Sigmoid colon (tissue), 7 donors: ENCODE results near the gene OTP. TPM values are rescaled to one million over a fixed set of nuclear protein-coding genes. Genes with fewer than 3 reads are reported as not detected.

ENCODE experiments used
- DNase-seq: peaks from one replicate; pipeline ENCODE4 v3.0.0-alpha.2; 2019
- H3K27ac ChIP-seq, 4 donors: fragments of 200-600 bp; sonication (generic); one replicate each; pipeline ENCODE4 v1.5.1; 2016 to 2019; ENCODE audit warnings: mild to moderate bottlenecking in 1 of 4
- H3K27me3 ChIP-seq, 3 donors: fragments of 200-600 bp; sonication (generic); one replicate each; pipeline ENCODE4 v1.5.1; 2019; ENCODE audit warnings: mild to moderate bottlenecking in 1 of 3
- H3K36me3 ChIP-seq, 4 donors: fragments of 200-600 bp; sonication (generic); one replicate each; pipeline ENCODE4 v1.5.1; 2016 to 2019
- H3K4me1 ChIP-seq, 4 donors: fragments of 200-600 bp; sonication (generic); one replicate each; pipeline ENCODE4 v1.5.1; 2017 to 2019
- H3K4me3 ChIP-seq, 4 donors: fragments of 200-600 bp; sonication (generic); one replicate each; pipeline ENCODE4 v1.5.1; 2017 to 2019; ENCODE audit warnings: mild to moderate bottlenecking in 2 of 4, moderate library complexity in 1 of 4
- H3K9me3 ChIP-seq, 4 donors: fragments of 200-600 bp in 3 of 4; sonication (generic) in 3 of 4; one replicate each; pipeline versions ENCODE4 v1.5.1 to v1.6.1; 2013 to 2019
- CTCF ChIP-seq, 4 experiments: fragments of 450-650 bp in 3 of 4; fragments of 200-600 bp in 1 of 4; IDR thresholded peaks; one replicate each; pipeline ENCODE4 v1.5.1; 2016 to 2019; ENCODE audit warnings: antibody characterized with exemption in 4 of 4, mild to moderate bottlenecking in 3 of 4, moderate library complexity in 2 of 4
- EP300 ChIP-seq, 4 donors: sonication (generic); formaldehyde crosslinking; IDR thresholded peaks; one replicate each; pipeline ENCODE4 v1.6.1; 2017; ENCODE audit warnings: antibody characterized with exemption in 4 of 4
- POLR2A ChIP-seq, 2 donors: fragments of 450-650 bp; IDR thresholded peaks; one replicate each; pipeline ENCODE4 v1.6.1; 2016; ENCODE audit warnings: antibody characterized with exemption in 2 of 2, mild to moderate bottlenecking in 2 of 2, moderate library complexity in 2 of 2
- POLR2AphosphoS5 ChIP-seq, 4 donors: sonication (generic); formaldehyde crosslinking; IDR thresholded peaks; one replicate each; pipeline ENCODE4 v1.6.1; 2017; ENCODE audit warnings: antibody characterized with exemption in 4 of 4
- WGBS, 2 donors: extraction: QIAGEN DNeasy Blood & Tissue Kit; methylation state at CpG; one replicate each; pipeline ENCODE4 v1.1.7; 2013; 5-methylcytosine and 5-hydroxymethylcytosine counted together
- intact Hi-C: fragments of 100-400 bp; cut with DNase I; formaldehyde crosslinking; loops from one replicate; pipeline ENCODE4 v1.15.1; 2023
- polyA plus RNA-seq, 3 donors: library from polyadenylated mRNA; stranded (reverse); fragments of 200-250 nt; gene quantifications; one replicate each; pipeline ENCODE4 v1.2.3, GENCODE V29; 2013
- total RNA-seq, 4 donors: library from RNA; depleted of rRNA; stranded (reverse); fragments of >200 nt; gene quantifications; one replicate each; pipeline ENCODE4 v1.1.0, GENCODE V29; 2016
- donor health status: healthy with polysubstance abuse.
- donor health status: Bipolar disorder and iron deficiency.
- donor health status: healthy.

The OTP gene
- total and polyA plus RNA-seq, 7 donors = not detected

DNA sequence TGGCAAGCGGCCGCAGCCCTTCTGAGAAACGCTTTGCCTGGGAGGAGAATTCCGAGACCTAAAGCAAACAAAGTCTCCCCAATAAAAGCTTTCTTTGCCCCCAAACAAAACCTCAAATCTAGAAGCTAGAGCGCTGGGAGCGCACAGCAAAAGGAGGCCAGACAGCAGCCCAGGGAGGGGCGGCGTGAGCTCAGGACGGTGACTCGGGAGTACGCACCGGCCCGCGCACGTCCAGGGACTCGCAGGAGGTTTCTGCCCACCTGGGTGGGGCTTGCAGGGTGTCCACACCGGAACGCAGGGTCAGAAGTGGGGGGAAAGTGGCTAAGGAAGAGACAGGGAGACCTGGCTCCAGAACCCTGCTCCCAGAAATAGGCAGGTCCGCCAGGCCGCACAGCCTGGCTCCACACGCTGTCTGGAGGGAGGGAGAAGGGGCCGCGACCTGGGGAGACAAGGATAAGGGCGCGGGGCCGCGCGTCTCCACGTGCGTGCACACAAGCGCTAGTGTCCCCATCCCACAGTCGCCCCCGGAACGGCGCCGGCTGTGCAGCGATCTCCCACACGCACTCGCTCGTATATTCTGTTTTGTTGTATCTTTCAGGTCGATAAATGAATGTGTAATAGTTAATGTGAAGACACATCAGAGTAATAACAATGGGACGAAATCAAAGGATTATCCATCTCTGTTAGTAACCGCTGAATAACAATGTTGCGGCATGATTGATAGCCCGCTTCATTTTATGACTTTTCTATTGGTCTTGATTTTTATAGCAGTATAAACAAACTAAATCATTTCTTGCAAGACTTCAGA lies 2.3 kb upstream of the OTP start:
- peaks cover 0 to 60% (median 55%) of the 10 kb centered on the region in 4 donors for H3K4me1 ChIP-seq
- WGBS, 2 donors = 3 to 7% methylated on average over 45 of the region's 45 CpGs
- H3K4me3 ChIP-seq = no peak overlapping the region
- intact Hi-C loops = loop anchor here (5.0 to 10.0 kb wide), 3 partner anchors 137 to 364 kb away; partner anchors contain the start of gene TBCA
- H3K36me3 ChIP-seq = no peaks in the 10 kb centered on the region
- DNase-seq = no peak
- TF ChIP-seq CTCF (IDR thresholded peaks at IDR 0.05) = no peak
- TF ChIP-seq POLR2A (IDR thresholded peaks at IDR 0.05) = no peak
- TF ChIP-seq POLR2AphosphoS5 (IDR thresholded peaks at IDR 0.05) = no peak
- TF ChIP-seq EP300 (IDR thresholded peaks at IDR 0.05) = no peak
- H3K27me3 ChIP-seq = peaks cover 91 to 100% (median 100%) of the 10 kb centered on the region in 3 donors
- H3K27ac ChIP-seq = no peak overlapping the region
- H3K9me3 ChIP-seq = peaks cover 0 to 2% (median 0%) of the 10 kb centered on the region in 4 donors

DNA sequence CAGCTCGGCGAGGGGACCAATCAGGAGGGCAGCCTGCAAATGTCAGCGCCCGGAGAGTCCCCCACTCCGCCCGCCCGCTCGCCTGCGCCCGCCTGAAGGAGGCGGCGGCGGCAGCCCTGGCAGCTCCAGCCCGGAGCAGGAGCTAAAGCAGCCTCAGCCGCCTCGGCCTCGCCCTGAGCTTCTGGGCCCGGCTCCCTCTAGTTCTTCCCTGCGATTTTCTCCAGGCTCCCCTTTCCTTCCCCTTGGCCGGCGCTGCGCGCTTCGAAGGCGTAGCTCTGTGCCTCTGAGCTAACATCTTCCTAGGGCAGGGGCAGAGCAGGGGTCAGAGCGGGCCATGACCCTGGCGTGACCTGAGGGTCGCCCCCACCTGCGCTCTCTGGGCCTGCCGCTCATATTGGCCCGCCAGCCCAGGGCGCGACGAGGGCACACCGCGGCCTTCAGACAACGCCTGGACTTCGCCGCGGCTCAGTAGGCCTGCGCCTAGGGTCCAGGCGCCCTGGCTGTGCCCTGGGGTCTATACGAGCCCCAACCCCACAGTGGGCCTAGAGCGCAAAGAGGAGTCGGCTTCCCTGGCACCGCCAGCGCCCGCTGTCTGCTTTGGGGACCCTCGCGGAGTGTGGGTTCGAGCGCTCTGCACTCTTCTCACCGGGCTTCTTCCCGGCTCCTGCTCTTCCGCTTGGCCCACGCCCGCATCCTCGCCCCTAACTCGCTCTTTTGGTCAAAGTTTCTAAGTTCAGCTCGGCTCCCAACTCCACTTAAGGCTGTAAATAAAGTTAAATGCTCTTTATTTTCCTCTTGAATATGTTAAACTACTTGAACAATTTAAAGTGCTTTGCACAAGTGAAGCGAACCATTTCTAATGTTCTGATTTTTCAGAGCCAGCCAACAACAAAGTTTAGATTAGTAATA lies 504 bp upstream of the OTP start:
- Histone ChIP-seq H3K27me3 (peaks cover 88 to 100% (median 100%) of the 10 kb centered on the region in 3 donors), H3K4me3 (no peak overlapping the region), H3K36me3 (no peaks in the 10 kb centered on the region), H3K4me1 (peaks cover 0 to 46% (median 40%) of the 10 kb centered on the region in 4 donors), H3K27ac (no peak overlapping the region), H3K9me3 (no peaks in the 10 kb centered on the region)
- DNase-seq = no peak
- TF ChIP-seq POLR2A (IDR thresholded peaks at IDR 0.05) = no peak
- no peak for TF ChIP-seq EP300 (IDR thresholded peaks at IDR 0.05)
- TF ChIP-seq POLR2AphosphoS5 (IDR thresholded peaks at IDR 0.05) = no peak
- TF ChIP-seq CTCF (IDR thresholded peaks at IDR 0.05) = no peak
- 7 to 12% methylated on average over 61 of the region's 61 CpGs for WGBS, 2 donors
- intact Hi-C loops = no loop called here

- H3K27ac ChIP-seq = no peak overlapping the region
- no peaks in the 10 kb centered on the region for H3K36me3 ChIP-seq
- H3K9me3 ChIP-seq = no peaks in the 10 kb centered on the region
- H3K4me3 ChIP-seq = no peak overlapping the region
- WGBS, 2 donors = 6% methylated on average over 43 of the region's 43 CpGs
- peaks cover 0 to 38% (median 34%) of the 10 kb centered on the region in 4 donors for H3K4me1 ChIP-seq
- H3K27me3 ChIP-seq = peaks cover 88 to 100% (median 100%) of the 10 kb centered on the region in 3 donors
- no peak for DNase-seq
- TF ChIP-seq CTCF (IDR thresholded peaks at IDR 0.05) (no peak), EP300 (IDR thresholded peaks at IDR 0.05) (no peak), POLR2AphosphoS5 (IDR thresholded peaks at IDR 0.05) (no peak), POLR2A (IDR thresholded peaks at IDR 0.05) (no peak)
- intact Hi-C loops = no loop called here
Observed at GRCh38 chr5:77637170-77637997, 1.1 kb downstream of the OTP start.

DNA sequence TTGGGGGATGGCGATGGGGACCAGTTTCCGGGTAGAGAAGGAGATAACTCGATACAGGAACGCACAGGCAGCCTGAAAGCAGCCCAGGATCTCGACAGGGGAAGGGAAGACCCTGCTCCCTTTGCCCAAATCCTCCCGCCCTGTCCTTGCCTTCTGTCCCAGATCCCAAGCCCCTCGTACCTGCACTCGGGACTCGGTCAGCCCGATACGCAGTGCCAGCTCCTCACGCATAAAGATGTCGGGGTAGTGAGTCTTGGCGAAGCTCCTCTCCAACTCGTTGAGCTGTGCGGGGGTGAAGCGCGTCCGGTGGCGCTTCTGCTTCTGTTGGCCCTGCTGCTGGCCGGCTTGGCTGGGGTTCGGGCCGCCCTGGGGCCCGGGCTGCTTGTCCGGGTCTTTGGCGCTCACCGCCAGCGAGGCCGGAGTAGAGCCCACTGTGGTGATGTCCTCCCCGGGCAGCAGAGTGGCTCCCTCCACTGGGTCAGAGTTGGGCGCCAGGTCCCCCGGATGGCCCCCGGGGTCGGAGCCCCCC lies 1.8 kb downstream of the OTP start:
- Histone ChIP-seq H3K9me3 (no peaks in the 10 kb centered on the region), H3K27me3 (peaks cover 89 to 100% (median 100%) of the 10 kb centered on the region in 3 donors), H3K27ac (no peak overlapping the region), H3K4me3 (no peak overlapping the region), H3K4me1 (peaks cover 0 to 38% (median 34%) of the 10 kb centered on the region in 4 donors), H3K36me3 (no peaks in the 10 kb centered on the region)
- intact Hi-C loops = no loop called here
- TF ChIP-seq CTCF (IDR thresholded peaks at IDR 0.05) (no peak), POLR2AphosphoS5 (IDR thresholded peaks at IDR 0.05) (no peak)
- WGBS, 2 donors = 6 to 20% methylated on average over 34 of the region's 34 CpGs
- DNase-seq = no peak
